GM12878 (cell line): ENCODE data around the gene BTBD6. TPM values are rescaled to one million over a fixed set of nuclear protein-coding genes. Genes with fewer than 3 reads are reported as not detected.

Experiments used
- ATAC-seq: fragments of 200-7000 bp; cut with Tn5 transposase; 3 replicates; pipeline ENCODE4 v1.9.1; 2020; ENCODE audit warnings: mild to moderate bottlenecking, moderate library complexity
- BruUV-seq: library from RNA; stranded (reverse); fragments of 400-500 nt; replicated peaks from 2 replicates; lab custom pipeline; 2021; lab: Mats Ljungman, UMichigan
- CTCF ChIA-PET: fragments of 300-600 bp; sonication (Branson Sonifier 250); formaldehyde crosslinking; extraction: SDS; loops from one replicate; lab custom pipeline; 2021; ENCODE audit warnings: inconsistent platforms; lab: Yijun Ruan, JAX
- POLR2A ChIA-PET: fragments of 350-600 bp; formaldehyde crosslinking; extraction: SDS; loops from one replicate; lab custom pipeline; 2021; ENCODE audit warnings: inconsistent platforms; lab: Charles Lee
- RAD21 ChIA-PET: fragments of 300-600 bp; sonication (Branson Sonifier 250); formaldehyde crosslinking; loops from one replicate; lab custom pipeline; 2023; ENCODE audit warnings: antibody characterized with exemption; ENCODE audit not compliant: unreplicated experiment; lab: Charles Lee
- SMC1A ChIA-PET: fragments of 300-600 bp; sonication (Branson Sonifier 250); formaldehyde crosslinking; loops from one replicate; lab custom pipeline; 2023; ENCODE audit not compliant: unreplicated experiment, uncharacterized antibody; lab: Charles Lee
- DNase-seq: peaks from one replicate; pipeline ENCODE4 v3.0.0-alpha.2; 2011; ENCODE audit warnings: low read depth, low spot score
- FAIRE-seq: peaks from 3 replicates; lab custom pipeline; 2011; peaks lifted over from hg19 to GRCh38; lab: Jason Lieb, UNC
- H2AFZ ChIP-seq: 2 replicates; pipeline ENCODE4 v1.6.0; 2011; ENCODE audit warnings: low read depth, low read length, control low read depth; ENCODE audit not compliant: control insufficient read depth
- H3K27ac ChIP-seq: 2 replicates; pipeline ENCODE4 v1.5.1; 2011; ENCODE audit warnings: control low read depth; ENCODE audit not compliant: control insufficient read depth, insufficient read depth
- H3K27me3 ChIP-seq, 2 experiments: replicated peaks in 1 of 2; 2 replicates each; pipeline versions ENCODE4 v1.6.0 to v1.6.1; 2011; ENCODE audit warnings: low read length in 1 of 2; ENCODE audit not compliant: control insufficient read depth in 2 of 2, insufficient read depth in 2 of 2
- H3K36me3 ChIP-seq, 2 experiments: 2 replicates each; pipeline ENCODE4 v1.5.1; 2011; ENCODE audit warnings: low read length in 1 of 2; ENCODE audit not compliant: control insufficient read depth in 2 of 2, insufficient read depth in 2 of 2
- H3K4me1 ChIP-seq: 2 replicates; pipeline ENCODE4 v1.6.1; 2011; ENCODE audit warnings: mild to moderate bottlenecking, low read length, moderate library complexity, mixed read lengths; ENCODE audit not compliant: control insufficient read depth, insufficient read depth
- H3K4me2 ChIP-seq: 2 replicates; pipeline ENCODE4 v1.6.0; 2011; ENCODE audit warnings: control low read depth; ENCODE audit not compliant: control insufficient read depth, insufficient read depth
- H3K4me3 ChIP-seq: fragments of 200-600 bp; sonication (generic); 2 replicates; pipeline ENCODE4 v1.5.1; 2016
- H3K79me2 ChIP-seq: 2 replicates; pipeline ENCODE4 v1.6.0; 2011; ENCODE audit warnings: low read length; ENCODE audit not compliant: control insufficient read depth, insufficient read depth
- H3K9ac ChIP-seq: 2 replicates; pipeline ENCODE4 v1.8.0; 2011; ENCODE audit warnings: low read length, control low read depth, mixed read lengths; ENCODE audit not compliant: control insufficient read depth, insufficient read depth
- H3K9me3 ChIP-seq: replicated peaks from 3 replicates; pipeline ENCODE4 v1.5.1; 2011; ENCODE audit warnings: mild to moderate bottlenecking, low read length; ENCODE audit not compliant: control insufficient read depth, insufficient read depth
- H4K20me1 ChIP-seq: 2 replicates; pipeline ENCODE4 v1.6.0; 2011; ENCODE audit not compliant: control insufficient read depth, insufficient read depth
- ATF3 ChIP-seq: IDR thresholded peaks from 2 replicates; pipeline ENCODE4 v1.6.1; 2011; ENCODE audit warnings: low read depth, mild to moderate bottlenecking, low read length, moderate library complexity, borderline replicate concordance; ENCODE audit errors: extremely low read depth
- BCLAF1 ChIP-seq: fragments of 450-650 bp; IDR thresholded peaks from 2 replicates; pipeline ENCODE4 v1.6.1; 2017; ENCODE audit warnings: antibody characterized with exemption, mild to moderate bottlenecking, moderate library complexity
- ESRRA ChIP-seq: IDR thresholded peaks from 2 replicates; pipeline ENCODE4 v1.6.1; 2012; ENCODE audit warnings: mild to moderate bottlenecking, low read length, improper control_type of control experiment
- MAX ChIP-seq: IDR thresholded peaks from 2 replicates; pipeline ENCODE4 v1.6.1; 2012; ENCODE audit warnings: low read depth, low read length, improper control_type of control experiment
- NFIC ChIP-seq: IDR thresholded peaks from 2 replicates; pipeline ENCODE4 v1.6.1; 2012; ENCODE audit warnings: low read depth, mild to moderate bottlenecking, inconsistent platforms, low read length, moderate library complexity
- RAD51 ChIP-seq: fragments of 450-650 bp; IDR thresholded peaks from 2 replicates; pipeline ENCODE4 v1.6.1; 2016; ENCODE audit warnings: moderate library complexity, mild to moderate bottlenecking, inconsistent platforms
- REST ChIP-seq: IDR thresholded peaks from 2 replicates; pipeline ENCODE4 v1.6.1; 2012; ENCODE audit warnings: mild to moderate bottlenecking, low read depth, low read length
- TARDBP ChIP-seq: IDR thresholded peaks from 2 replicates; pipeline ENCODE4 v1.6.1; 2016; ENCODE audit warnings: borderline replicate concordance
- ZBTB33 ChIP-seq: fragments of 450-650 bp; IDR thresholded peaks from 2 replicates; pipeline ENCODE4 v1.6.1; 2017; ENCODE audit warnings: mild to moderate bottlenecking
- ZNF207 ChIP-seq: fragments of 450-650 bp; IDR thresholded peaks from 2 replicates; pipeline ENCODE4 v1.6.1; 2014; ENCODE audit warnings: antibody characterized with exemption, mild to moderate bottlenecking, borderline replicate concordance
- whole genome bisulfite sequencing: methylation state at CpG from one replicate; pipeline ENCODE4 v1.1.6; 2016; ENCODE audit warnings: low lambda C conversion rate; ENCODE audit not compliant: insufficient replicate concordance, insufficient coverage; ENCODE audit errors: missing lambda C conversion rate; 5-methylcytosine and 5-hydroxymethylcytosine counted together
- in situ Hi-C: fragments of 300-500 bp; cut with MboI; formaldehyde crosslinking; loops from 9 replicates; pipeline ENCODE4 v1.14.3; 2018; ENCODE audit warnings: mixed read lengths
- intact Hi-C: fragments of 100-400 bp; cut with micrococcal nuclease; formaldehyde crosslinking; loops from one replicate; pipeline ENCODE4 v1.14.2; 2022; ENCODE audit not compliant: unreplicated experiment
- polyA plus RNA-seq, 11 experiments: library from polyadenylated mRNA; depleted of rRNA in 4 of 11; unstranded in 6 of 11; stranded (reverse) in 5 of 11; fragments of >200 nt; fragmentation: Nextera tagmentation in 4 of 11; fragmentation: Illumina TruSeq in 1 of 11; extraction: Ambion mirVana in 4 of 11; extraction: Trizol in 1 of 11; gene quantifications; 1 replicate in 1 of 11; 2 replicates in 10 of 11; pipeline versions ENCODE4 v1.2.1 to v1.2.3, GENCODE V29; 2011 to 2016; ENCODE audit warnings: inconsistent platforms in 2 of 11, missing spikeins in 2 of 11, low read depth in 1 of 11
- total RNA-seq, 4 experiments: library from RNA; depleted of rRNA in 3 of 4; stranded (reverse); fragments of >200 nt in 3 of 4; fragmentation: Illumina TruSeq in 1 of 4; extraction: Trizol in 1 of 4; gene quantifications; 2 replicates each; pipeline versions ENCODE4 v1.2.1 to v1.2.3, GENCODE V29; 2013 to 2021

The BTBD6 gene
- total and polyA plus RNA-seq, 10 of the 15 experiments (the other 5 are each of a cell fraction or from before 2014, with no cell fraction given): 1.4 to 36.5 (median 15.8) TPM

GRCh38 chr14:105220699-105221597 lies 27.4 kb upstream of the BTBD6 start (continued):
- no peak for TF ChIP-seq BCLAF1
- no peak for TF ChIP-seq ZBTB33
- no peak for TF ChIP-seq ZNF207
- TF ChIP-seq TARDBP: no peak
- no peak for TF ChIP-seq RAD51

- POLR2A ChIA-PET: no interaction called here
- Histone ChIP-seq H3K4me3 (no peak overlapping the region), H3K36me3 (peaks cover 7 to 39% of the 10 kb centered on the region in 2 experiments; a peak in 3 of 4 replicates), H3K27ac (no peak overlapping the region), H4K20me1 (no peaks in the 10 kb centered on the region), H3K9me3 (no peaks in the 10 kb centered on the region), H3K4me2 (no peak overlapping the region), H3K9ac (no peak overlapping the region), H3K27me3 (no peaks in the 10 kb centered on the region), H3K4me1 (no peaks in the 10 kb centered on the region), H2AFZ (no peak overlapping the region), H3K79me2 (no peaks in the 10 kb centered on the region)
- DNase-seq: no peak
- CTCF ChIA-PET: no interaction called here
- 94% methylated on average over 27 of the region's 27 CpGs for WGBS
- BruUV-seq: TSS peak; percentile 42
- RAD21 ChIA-PET: no interaction called here
- in situ Hi-C loops: no loop called here
- intact Hi-C loops: no loop called here
- no peak for FAIRE-seq
- no peak for ATAC-seq
- SMC1A ChIA-PET: no interaction called here
- TF ChIP-seq ESRRA: no peak
- TF ChIP-seq NFIC: no peak
- TF ChIP-seq REST: no peak
- no peak for TF ChIP-seq TARDBP
- no peak for TF ChIP-seq MAX
- TF ChIP-seq ATF3: no peak
Observed at GRCh38 chr14:105221598-105222178, 26.6 kb upstream of the BTBD6 start.
